Astrocyte of the cerebellum (primary cell): ENCODE data around the gene KLHDC4.

Experiments
- DNase-seq: peaks from one replicate; pipeline ENCODE4 v3.0.0-alpha.2; 2011; ENCODE audit warnings: low read depth
- H3K4me3 ChIP-seq: 2 replicates; pipeline ENCODE4 v1.5.1; 2011; ENCODE audit warnings: mild to moderate bottlenecking, low read depth, low read length, moderate library complexity
- in situ Hi-C: cut with HindIII; loops from 2 replicates; pipeline ENCODE4 v1.10.0; 2017; ENCODE audit warnings: low sequenced_read_pairs
- TF ChIP-seq, protein P1 (sequence below): IDR thresholded peaks from 2 replicates; pipeline ENCODE4 v1.5.1; 2012; ENCODE audit warnings: low read length, low read depth, moderate library complexity, mild to moderate bottlenecking; ENCODE audit errors: missing control alignments

The KLHDC4 gene

DNA sequence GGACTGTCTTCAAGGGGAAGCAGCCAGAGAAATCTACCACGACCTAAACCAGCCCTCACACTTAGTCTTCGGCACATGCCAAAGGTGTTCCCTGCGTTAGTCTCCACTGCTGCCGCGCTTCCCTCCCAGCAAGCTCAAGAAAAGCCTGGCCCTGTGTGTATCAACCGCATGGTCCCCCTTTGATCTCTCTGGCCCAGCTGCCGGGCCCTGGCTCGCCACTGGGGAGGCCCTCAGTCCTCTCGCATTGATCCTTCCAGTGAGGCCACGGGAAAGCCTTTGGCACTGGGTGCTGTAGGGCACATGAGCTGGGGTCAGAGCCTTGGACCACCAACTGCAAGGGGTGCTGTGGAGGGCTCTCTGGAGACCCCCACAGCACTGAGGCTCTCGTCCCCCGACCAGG lies 29.6 kb upstream of the KLHDC4 start:
- DNase-seq = no peak
- H3K4me3 ChIP-seq = no peak overlapping the region
- TF ChIP-seq, protein P1, sequence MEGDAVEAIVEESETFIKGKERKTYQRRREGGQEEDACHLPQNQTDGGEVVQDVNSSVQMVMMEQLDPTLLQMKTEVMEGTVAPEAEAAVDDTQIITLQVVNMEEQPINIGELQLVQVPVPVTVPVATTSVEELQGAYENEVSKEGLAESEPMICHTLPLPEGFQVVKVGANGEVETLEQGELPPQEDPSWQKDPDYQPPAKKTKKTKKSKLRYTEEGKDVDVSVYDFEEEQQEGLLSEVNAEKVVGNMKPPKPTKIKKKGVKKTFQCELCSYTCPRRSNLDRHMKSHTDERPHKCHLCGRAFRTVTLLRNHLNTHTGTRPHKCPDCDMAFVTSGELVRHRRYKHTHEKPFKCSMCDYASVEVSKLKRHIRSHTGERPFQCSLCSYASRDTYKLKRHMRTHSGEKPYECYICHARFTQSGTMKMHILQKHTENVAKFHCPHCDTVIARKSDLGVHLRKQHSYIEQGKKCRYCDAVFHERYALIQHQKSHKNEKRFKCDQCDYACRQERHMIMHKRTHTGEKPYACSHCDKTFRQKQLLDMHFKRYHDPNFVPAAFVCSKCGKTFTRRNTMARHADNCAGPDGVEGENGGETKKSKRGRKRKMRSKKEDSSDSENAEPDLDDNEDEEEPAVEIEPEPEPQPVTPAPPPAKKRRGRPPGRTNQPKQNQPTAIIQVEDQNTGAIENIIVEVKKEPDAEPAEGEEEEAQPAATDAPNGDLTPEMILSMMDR = no peak
- in situ Hi-C loops = no loop called here

DNA sequence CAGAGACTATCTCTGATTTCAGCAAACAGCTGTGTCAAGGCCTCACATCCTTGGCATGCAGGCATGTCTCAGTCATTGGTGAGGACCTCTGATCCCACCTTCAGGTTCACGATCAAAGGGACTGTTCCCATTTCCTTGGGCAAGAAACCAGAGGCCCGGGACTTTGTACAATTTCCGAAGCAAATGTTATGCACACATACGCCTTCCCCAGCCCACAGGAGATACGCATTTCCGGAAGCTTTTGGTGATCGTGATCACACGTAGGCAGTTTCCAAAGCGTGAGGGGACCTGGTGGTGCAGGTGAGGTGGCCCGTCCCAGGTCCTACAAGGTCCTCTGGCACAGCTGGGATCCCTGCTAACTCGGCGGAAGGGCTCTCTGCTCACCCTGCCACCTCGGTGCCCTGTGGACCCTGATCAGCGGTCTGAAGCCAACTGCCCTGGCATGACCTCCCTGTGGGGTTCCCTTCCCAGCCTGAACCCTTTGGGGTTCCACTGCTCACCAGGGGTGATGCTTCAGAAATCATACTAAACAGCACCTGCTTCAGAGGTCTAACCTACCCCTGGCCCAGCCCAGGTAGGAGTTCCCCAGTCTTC lies 28.8 kb upstream of the KLHDC4 start:
- no peak overlapping the region for H3K4me3 ChIP-seq
- TF ChIP-seq, protein P1 = no peak
- in situ Hi-C loops = no loop called here
- no peak for DNase-seq

DNA sequence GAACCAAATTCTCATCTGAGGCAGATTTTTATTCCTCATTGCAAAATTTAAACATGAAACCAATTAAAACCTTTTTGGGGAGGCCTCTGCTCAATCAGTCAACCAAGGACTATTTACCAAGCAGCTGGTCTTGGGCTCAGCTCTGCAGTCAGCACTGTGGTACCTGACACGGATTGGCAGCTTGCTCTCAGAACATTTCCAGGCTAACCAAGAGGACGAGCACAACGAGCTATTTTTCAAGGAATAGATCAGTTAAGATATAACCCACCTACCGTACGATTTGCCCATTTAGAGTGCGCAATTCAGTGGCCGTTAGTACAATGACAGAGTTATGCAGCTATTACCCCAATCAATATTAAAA lies 26.4 kb upstream of the KLHDC4 start:
- in situ Hi-C loops = no loop called here
- no peak for DNase-seq
- H3K4me3 ChIP-seq = no peak overlapping the region
- TF ChIP-seq, protein P1 = no peak

DNA sequence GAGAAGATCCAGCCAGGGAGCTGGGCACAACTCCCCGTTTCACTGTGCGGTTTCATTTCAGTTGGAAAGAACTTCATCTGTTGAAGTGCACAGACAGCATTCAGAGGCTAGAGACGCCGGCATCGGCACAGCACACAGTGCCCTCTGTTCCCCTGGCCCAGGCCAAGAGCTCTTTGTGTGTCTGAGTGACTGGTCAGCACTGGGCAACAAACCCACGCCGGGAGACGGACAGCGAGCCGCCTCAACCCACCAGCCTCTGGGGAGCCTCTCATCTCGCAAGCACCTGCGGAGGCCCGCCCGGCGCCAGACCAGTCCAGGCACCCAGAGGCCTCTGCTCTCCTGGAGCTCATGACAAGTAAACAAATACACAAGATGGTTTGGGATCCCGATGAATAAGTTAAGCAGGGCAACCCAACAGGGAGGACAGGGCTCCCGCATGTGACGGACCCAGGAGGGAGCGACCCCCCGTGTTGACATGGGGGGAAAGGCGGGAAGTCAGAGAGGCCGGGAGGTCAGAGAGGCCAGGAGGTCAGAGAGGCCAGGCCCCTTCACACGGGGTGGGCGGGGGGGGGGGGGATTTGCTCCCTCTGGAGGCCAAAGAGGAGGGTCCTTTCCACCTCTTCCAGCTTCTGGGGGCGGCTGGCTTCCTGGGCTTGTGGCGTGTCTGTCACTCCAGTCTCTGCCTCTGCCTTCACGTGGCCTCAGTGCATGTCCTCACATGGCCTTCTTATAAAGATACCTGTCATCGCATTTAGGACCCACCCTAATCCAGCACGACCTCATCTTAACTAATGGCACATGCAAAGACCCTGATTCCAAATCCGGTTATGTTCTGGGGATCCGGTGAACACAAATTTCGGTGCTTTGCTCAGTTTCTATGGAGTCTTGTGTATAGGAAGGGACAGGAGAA lies 25.8 kb upstream of the KLHDC4 start:
- TF ChIP-seq, protein P1 = no peak
- no peak overlapping the region for H3K4me3 ChIP-seq
- in situ Hi-C loops = no loop called here
- DNase-seq = no peak

DNA sequence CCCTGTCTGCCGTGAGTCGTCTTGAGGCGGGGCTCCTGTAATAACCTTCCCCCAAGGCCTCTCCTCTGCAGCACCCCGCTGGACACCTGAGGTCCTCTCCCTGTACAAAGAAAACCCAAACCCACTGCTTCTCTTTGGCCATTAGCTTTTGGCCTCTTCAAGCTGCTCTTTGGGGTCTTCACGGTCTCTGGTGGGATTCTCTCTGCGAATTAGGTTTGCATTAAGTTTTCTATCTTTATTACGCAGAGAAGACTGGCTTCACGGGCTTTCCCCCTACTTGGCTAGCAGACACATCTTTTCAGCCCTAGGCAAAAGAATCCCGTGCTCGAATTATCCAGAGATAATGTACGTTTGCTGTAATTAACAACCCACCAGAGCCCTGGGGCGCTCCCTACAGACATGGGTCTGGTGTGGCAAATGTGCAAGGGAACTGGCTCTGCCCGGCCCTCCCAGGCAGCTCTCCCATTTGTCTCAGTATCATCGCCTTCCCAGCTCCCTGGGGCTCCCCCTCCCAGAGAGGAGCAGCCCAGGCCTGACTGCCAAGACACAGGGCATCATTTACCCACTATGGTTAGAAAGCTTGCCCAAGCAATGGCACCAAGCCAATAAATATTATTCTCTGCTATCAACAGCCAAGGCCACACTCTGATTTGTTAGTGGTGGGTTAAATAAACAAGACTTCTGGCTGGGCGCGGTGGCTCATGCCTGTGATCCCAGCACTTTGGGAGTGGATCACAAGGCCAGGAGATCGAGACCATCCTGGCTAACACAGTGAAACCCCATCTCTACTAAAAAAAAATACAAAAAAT lies 24.7 kb upstream of the KLHDC4 start:
- TF ChIP-seq, protein P1 = no peak
- no peak for DNase-seq

More for the DNA sequence above, 24.7 kb upstream of the KLHDC4 start:
- in situ Hi-C loops = no loop called here
- no peak overlapping the region for H3K4me3 ChIP-seq
